HG03342 (cell line): Measurements from ENCODE around the gene ZNF213.

Experiments used
- ATAC-seq: cut with Tn5 transposase; IDR thresholded peaks from one replicate; pipeline ENCODE4 v1.9.1; 2021; ENCODE audit warnings: mild to moderate bottlenecking, moderate library complexity; ENCODE audit not compliant: unreplicated experiment

The ZNF213 gene

DNA sequence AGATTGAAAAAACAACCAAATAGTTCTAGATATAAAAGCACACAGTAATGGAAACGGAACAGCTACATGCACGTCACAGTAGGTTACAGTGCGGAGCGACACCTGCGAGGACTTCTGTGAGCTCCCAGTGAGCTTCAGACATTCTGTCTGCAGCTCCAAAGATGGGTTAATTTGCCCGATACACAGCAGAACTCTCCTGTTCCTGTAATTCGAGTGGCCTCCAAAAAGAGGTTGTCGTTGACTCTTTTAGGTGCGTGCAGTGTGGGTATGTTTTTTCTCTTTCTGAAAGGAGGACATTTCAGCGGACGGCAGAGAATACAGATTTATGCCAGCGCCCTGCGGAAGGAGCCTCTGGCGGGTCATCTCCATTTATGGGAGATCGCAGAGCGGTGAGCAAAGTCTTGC is 56.1 kb downstream of the ZNF213 start:
- ATAC-seq = no peak
